SK-N-SH (cell line): ENCODE measurements around the gene FCMR. TPM values are rescaled to one million over a fixed set of nuclear protein-coding genes. Genes with fewer than 3 reads are reported as not detected.

Source experiments
- CTCF ChIA-PET: fragments of 300-600, 350-600 bp; formaldehyde crosslinking; extraction: SDS; loops from one replicate; lab custom pipeline; 2021; lab: Yijun Ruan, JAX
- POLR2A ChIA-PET: fragments of 350-600 bp; sonication (Branson Sonifier 250); formaldehyde crosslinking; extraction: SDS; loops from one replicate; lab custom pipeline; 2020; ENCODE audit warnings: antibody characterized with exemption, inconsistent platforms; lab: Yijun Ruan, JAX
- DNase-seq: peaks from one replicate; pipeline ENCODE4 v3.0.0; 2012
- H2AFZ ChIP-seq: fragments of 200-600 bp; sonication (generic); 2 replicates; pipeline ENCODE4 v1.8.1; 2016; ENCODE audit warnings: antibody characterized with exemption, mild to moderate bottlenecking, low read depth
- H3F3A ChIP-seq: fragments of 200-600 bp; sonication (generic); replicated peaks from 2 replicates; pipeline ENCODE3; 2016; ENCODE audit warnings: antibody characterized with exemption, mild to moderate bottlenecking; ENCODE audit not compliant: insufficient read depth
- H3K27ac ChIP-seq, 2 experiments: fragments of 200-500 bp in 1 of 2; fragments of 200-600 bp in 1 of 2; sonication (Bioruptor generic) in 1 of 2; sonication (generic), shearing (Covaris generic) in 1 of 2; 2 replicates each; pipeline versions ENCODE4 v1.5.1 to v1.6.1; 2014 to 2016; ENCODE audit warnings: low read depth in 2 of 2, inconsistent platforms in 1 of 2, low read length in 1 of 2, mild to moderate bottlenecking in 1 of 2, mixed read lengths in 1 of 2
- H3K27me3 ChIP-seq: fragments of 200-600 bp; sonication (generic), shearing (Covaris generic); 2 replicates; pipeline ENCODE4 v1.6.1; 2016; ENCODE audit warnings: mixed run types; ENCODE audit not compliant: insufficient read depth
- H3K36me3 ChIP-seq, 2 experiments: fragments of 200-500 bp in 1 of 2; fragments of 200-600 bp in 1 of 2; sonication (Bioruptor generic) in 1 of 2; sonication (generic) in 1 of 2; replicated peaks in 1 of 2; 2 replicates each; pipeline versions ENCODE3 to v1.5.1; 2014 to 2016; ENCODE audit warnings: low read length in 1 of 2, mild to moderate bottlenecking in 1 of 2; ENCODE audit not compliant: insufficient read depth in 2 of 2, control insufficient read depth in 1 of 2
- H3K4me1 ChIP-seq, 2 experiments: fragments of 200-500 bp in 1 of 2; fragments of 200-600 bp in 1 of 2; sonication (Bioruptor generic) in 1 of 2; sonication (generic), shearing (Covaris generic) in 1 of 2; 2 replicates each; pipeline versions ENCODE4 v1.5.1 to v1.6.1; 2014 to 2016; ENCODE audit warnings: low read depth in 1 of 2, low read length in 1 of 2, mixed run types in 1 of 2; ENCODE audit not compliant: insufficient read depth in 2 of 2, control insufficient read depth in 1 of 2
- H3K4me2 ChIP-seq: fragments of 200-600 bp; sonication (generic), shearing (Covaris generic); 2 replicates; pipeline ENCODE4 v1.6.1; 2017; ENCODE audit warnings: mixed run types
- H3K4me3 ChIP-seq, 2 experiments: fragments of 200-500 bp in 1 of 2; fragments of 200-600 bp in 1 of 2; sonication (Bioruptor generic) in 1 of 2; sonication (generic), shearing (Covaris generic) in 1 of 2; 2 replicates each; pipeline versions ENCODE4 v1.5.1 to v1.8.1; 2014 to 2016; ENCODE audit warnings: low read depth in 2 of 2, inconsistent platforms in 1 of 2, low read length in 1 of 2, mild to moderate bottlenecking in 1 of 2, mixed read lengths in 1 of 2, moderate library complexity in 1 of 2
- H3K79me2 ChIP-seq: fragments of 200-600 bp; sonication (generic); 2 replicates; pipeline ENCODE4 v1.8.1; 2017; ENCODE audit warnings: mild to moderate bottlenecking; ENCODE audit not compliant: insufficient read depth
- H3K9ac ChIP-seq: fragments of 200-600 bp; sonication (generic); 2 replicates; pipeline ENCODE4 v1.6.1; 2017; ENCODE audit warnings: mixed run types
- H3K9me2 ChIP-seq: fragments of 200-600 bp; sonication (generic); 2 replicates; pipeline ENCODE4 v1.6.1; 2017; ENCODE audit warnings: mixed run types
- H3K9me3 ChIP-seq: fragments of 200-600 bp; sonication (generic); 2 replicates; pipeline ENCODE4 v1.6.1; 2017; ENCODE audit warnings: mixed run types, mild to moderate bottlenecking, moderate library complexity
- H4K20me1 ChIP-seq: fragments of 200-600 bp; sonication (generic); 2 replicates; pipeline ENCODE4 v1.6.1; 2017; ENCODE audit warnings: mild to moderate bottlenecking, mixed run types; ENCODE audit not compliant: insufficient read depth
- CHD2 ChIP-seq: fragments of 150-350 bp; IDR thresholded peaks from 2 replicates; pipeline ENCODE4 v1.6.1; 2018; ENCODE audit warnings: low read length; ENCODE audit not compliant: partially characterized antibody
- ELF1 ChIP-seq: IDR thresholded peaks from 2 replicates; pipeline ENCODE4 v1.4.0; 2012
- EZH2phosphoT487 ChIP-seq: fragments of 200-600 bp; sonication (generic); IDR thresholded peaks from 2 replicates; pipeline ENCODE4 v1.6.1; 2017; ENCODE audit warnings: low read depth, mixed run types, mild to moderate bottlenecking, antibody characterized with exemption, moderate library complexity, borderline replicate concordance
- FOSL2 ChIP-seq: IDR thresholded peaks from 2 replicates; pipeline ENCODE4 v1.4.0; 2012; ENCODE audit warnings: low read depth, mild to moderate bottlenecking, moderate library complexity, borderline replicate concordance
- FOXJ3 ChIP-seq: sonication (generic); formaldehyde crosslinking; IDR thresholded peaks from 2 replicates; pipeline ENCODE4 v1.5.1; 2020; ENCODE audit warnings: mild to moderate bottlenecking, missing genetic modification reagents
- FOXM1 ChIP-seq: IDR thresholded peaks from 2 replicates; pipeline ENCODE4 v1.4.0; 2012; ENCODE audit warnings: low read depth, mild to moderate bottlenecking
- GABPA ChIP-seq: IDR thresholded peaks from 2 replicates; pipeline ENCODE4 v1.4.0; 2012; ENCODE audit warnings: low read depth, mild to moderate bottlenecking
- GATA2 ChIP-seq: sonication (generic); formaldehyde crosslinking; IDR thresholded peaks from 2 replicates; pipeline ENCODE4 v1.5.0; 2020; ENCODE audit warnings: mild to moderate bottlenecking, missing genetic modification reagents
- JUND ChIP-seq: IDR thresholded peaks from 2 replicates; pipeline ENCODE4 v1.4.0; 2012
- MEF2A ChIP-seq: IDR thresholded peaks from 2 replicates; pipeline ENCODE4 v1.4.0; 2012; ENCODE audit warnings: low read depth, borderline replicate concordance
- NFIC ChIP-seq: IDR thresholded peaks from 2 replicates; pipeline ENCODE4 v1.4.0; 2012; ENCODE audit warnings: borderline replicate concordance
- NRF1 ChIP-seq: IDR thresholded peaks from 2 replicates; pipeline ENCODE4 v1.6.1; 2012; ENCODE audit warnings: low read depth, mild to moderate bottlenecking, low read length
- POLR2AphosphoS5 ChIP-seq: IDR thresholded peaks from 2 replicates; pipeline ENCODE4 v1.6.1; 2012; ENCODE audit warnings: low read depth, low read length
- RAD21 ChIP-seq: IDR thresholded peaks from 2 replicates; pipeline ENCODE4 v1.6.1; 2012; ENCODE audit warnings: mild to moderate bottlenecking, low read length
- RCOR1 ChIP-seq: fragments of 150-350 bp; IDR thresholded peaks from 2 replicates; pipeline ENCODE4 v1.6.1; 2017; ENCODE audit warnings: antibody characterized with exemption, low read length
- SIN3A ChIP-seq: IDR thresholded peaks from 2 replicates; pipeline ENCODE4 v1.6.1; 2012; ENCODE audit warnings: low read depth, mild to moderate bottlenecking, low read length, moderate library complexity, borderline replicate concordance
- SMC3 ChIP-seq: IDR thresholded peaks from 2 replicates; pipeline ENCODE4 v1.6.1; 2012; ENCODE audit warnings: low read depth, low read length, improper control_type of control experiment
- TAF1 ChIP-seq: IDR thresholded peaks from 2 replicates; pipeline ENCODE4 v1.6.1; 2012; ENCODE audit warnings: low read depth, mild to moderate bottlenecking, low read length, moderate library complexity, borderline replicate concordance
- TCF12 ChIP-seq: IDR thresholded peaks from 2 replicates; pipeline ENCODE4 v1.4.0; 2012
- WGBS: methylation state at CpG from one replicate; pipeline ENCODE4 v1.1.6; 2017; ENCODE audit warnings: low lambda C conversion rate; 5-methylcytosine and 5-hydroxymethylcytosine counted together
- polyA plus RNA-seq, 3 experiments: library from polyadenylated mRNA; depleted of rRNA; stranded (reverse); fragments of >200 nt; gene quantifications; 2 replicates each; pipeline ENCODE4 v1.2.3, GENCODE V29; 2012
- TF ChIP-seq, protein P1 (sequence below): fragments of 200-600 bp; sonication (generic); IDR thresholded peaks from 2 replicates; pipeline ENCODE4 v1.6.1; 2017; ENCODE audit warnings: antibody characterized with exemption, mild to moderate bottlenecking, moderate library complexity
- TF ChIP-seq, protein P2 (sequence below): fragments of 150-350 bp; IDR thresholded peaks from 2 replicates; pipeline ENCODE4 v1.6.1; 2017; ENCODE audit warnings: antibody characterized with exemption, low read length, low read depth, borderline replicate concordance
- TF ChIP-seq, protein P3 (sequence below): IDR thresholded peaks from 2 replicates; pipeline ENCODE4 v1.4.0; 2012; ENCODE audit warnings: low read depth, borderline replicate concordance
- TF ChIP-seq, protein P4 (sequence below): IDR thresholded peaks from 2 replicates; pipeline ENCODE4; 2012
- TF ChIP-seq, protein P5 (sequence below): IDR thresholded peaks from 2 replicates; pipeline ENCODE4 v1.4.0; 2012; ENCODE audit warnings: low read depth

FCMR gene
- polyA plus RNA-seq, 1 of the 3 experiments (the other 2 are of a cell fraction) = 0.15 TPM

DNA sequence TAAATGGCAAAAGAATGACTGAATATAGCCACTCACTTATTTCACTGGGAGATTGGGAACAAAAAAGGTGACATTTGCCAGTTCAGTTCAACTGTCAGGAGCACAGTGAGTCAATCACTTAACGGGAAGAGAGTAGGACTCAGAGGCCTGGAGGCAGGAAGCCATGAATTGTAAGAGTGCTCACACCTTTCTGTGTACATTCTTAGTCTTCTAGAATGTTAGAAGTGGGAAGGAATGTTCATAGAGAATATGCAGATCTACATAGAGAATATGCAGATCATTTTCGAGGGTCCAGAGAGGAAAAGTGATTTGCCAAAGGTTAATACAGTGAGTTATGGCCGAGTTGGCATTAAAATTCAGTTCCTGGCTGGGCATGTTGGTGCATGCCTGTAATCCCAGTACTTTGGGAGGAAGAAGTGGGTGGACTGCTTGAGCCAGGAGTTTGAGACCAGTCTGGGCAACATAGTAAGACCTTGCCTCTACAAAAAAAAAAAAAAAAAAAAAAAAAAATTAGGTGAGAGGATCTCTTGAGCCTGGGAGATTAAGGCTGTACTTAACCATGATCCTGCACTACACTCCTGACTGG is 48.0 kb downstream of the FCMR start:
- POLR2A ChIA-PET = no interaction called here
- Histone ChIP-seq H3K27me3 (no peaks in the 10 kb centered on the region), H3K27ac (no peak overlapping the region), H3K9ac (no peak overlapping the region), H3K36me3 (no peaks in the 10 kb centered on the region), H3K4me3 (no peak overlapping the region), H4K20me1 (no peaks in the 10 kb centered on the region), H3K9me2 (no peaks in the 10 kb centered on the region), H3F3A (no peaks in the 10 kb centered on the region), H3K4me2 (no peak overlapping the region), H3K9me3 (no peaks in the 10 kb centered on the region; the same call in 1 of the 2 replicates), H3K4me1 (no peaks in the 10 kb centered on the region), H2AFZ (no peak overlapping the region), H3K79me2 (no peaks in the 10 kb centered on the region)
- DNase-seq = no peak
- WGBS = 35% methylated on average over 3 of the region's 3 CpGs
- TF ChIP-seq, protein P1, sequence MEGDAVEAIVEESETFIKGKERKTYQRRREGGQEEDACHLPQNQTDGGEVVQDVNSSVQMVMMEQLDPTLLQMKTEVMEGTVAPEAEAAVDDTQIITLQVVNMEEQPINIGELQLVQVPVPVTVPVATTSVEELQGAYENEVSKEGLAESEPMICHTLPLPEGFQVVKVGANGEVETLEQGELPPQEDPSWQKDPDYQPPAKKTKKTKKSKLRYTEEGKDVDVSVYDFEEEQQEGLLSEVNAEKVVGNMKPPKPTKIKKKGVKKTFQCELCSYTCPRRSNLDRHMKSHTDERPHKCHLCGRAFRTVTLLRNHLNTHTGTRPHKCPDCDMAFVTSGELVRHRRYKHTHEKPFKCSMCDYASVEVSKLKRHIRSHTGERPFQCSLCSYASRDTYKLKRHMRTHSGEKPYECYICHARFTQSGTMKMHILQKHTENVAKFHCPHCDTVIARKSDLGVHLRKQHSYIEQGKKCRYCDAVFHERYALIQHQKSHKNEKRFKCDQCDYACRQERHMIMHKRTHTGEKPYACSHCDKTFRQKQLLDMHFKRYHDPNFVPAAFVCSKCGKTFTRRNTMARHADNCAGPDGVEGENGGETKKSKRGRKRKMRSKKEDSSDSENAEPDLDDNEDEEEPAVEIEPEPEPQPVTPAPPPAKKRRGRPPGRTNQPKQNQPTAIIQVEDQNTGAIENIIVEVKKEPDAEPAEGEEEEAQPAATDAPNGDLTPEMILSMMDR = no peak
- TF ChIP-seq ELF1 = no peak
- TF ChIP-seq GATA2 (CRISPR knock-in tag) = no peak
- no peak for TF ChIP-seq POLR2AphosphoS5
- TF ChIP-seq SIN3A = no peak
- no peak for TF ChIP-seq NFIC
- no peak for TF ChIP-seq CHD2
- TF ChIP-seq TCF12 = no peak
- no peak for TF ChIP-seq RAD21
- TF ChIP-seq JUND = no peak
- no peak for TF ChIP-seq GABPA
- TF ChIP-seq SMC3 = no peak
- TF ChIP-seq TAF1 = no peak
- TF ChIP-seq, protein P2, sequence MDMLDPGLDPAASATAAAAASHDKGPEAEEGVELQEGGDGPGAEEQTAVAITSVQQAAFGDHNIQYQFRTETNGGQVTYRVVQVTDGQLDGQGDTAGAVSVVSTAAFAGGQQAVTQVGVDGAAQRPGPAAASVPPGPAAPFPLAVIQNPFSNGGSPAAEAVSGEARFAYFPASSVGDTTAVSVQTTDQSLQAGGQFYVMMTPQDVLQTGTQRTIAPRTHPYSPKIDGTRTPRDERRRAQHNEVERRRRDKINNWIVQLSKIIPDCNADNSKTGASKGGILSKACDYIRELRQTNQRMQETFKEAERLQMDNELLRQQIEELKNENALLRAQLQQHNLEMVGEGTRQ = no peak
- TF ChIP-seq, protein P3, sequence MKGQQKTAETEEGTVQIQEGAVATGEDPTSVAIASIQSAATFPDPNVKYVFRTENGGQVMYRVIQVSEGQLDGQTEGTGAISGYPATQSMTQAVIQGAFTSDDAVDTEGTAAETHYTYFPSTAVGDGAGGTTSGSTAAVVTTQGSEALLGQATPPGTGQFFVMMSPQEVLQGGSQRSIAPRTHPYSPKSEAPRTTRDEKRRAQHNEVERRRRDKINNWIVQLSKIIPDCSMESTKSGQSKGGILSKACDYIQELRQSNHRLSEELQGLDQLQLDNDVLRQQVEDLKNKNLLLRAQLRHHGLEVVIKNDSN = no peak
- no peak for TF ChIP-seq NRF1
- CTCF ChIA-PET = interaction anchor here (1.0 to 2.6 kb wide), 3 partner anchors 9 to 38 kb away, joined by 3 to 8 read pairs (median 4); partner anchors contain the start of gene IL20

DNA sequence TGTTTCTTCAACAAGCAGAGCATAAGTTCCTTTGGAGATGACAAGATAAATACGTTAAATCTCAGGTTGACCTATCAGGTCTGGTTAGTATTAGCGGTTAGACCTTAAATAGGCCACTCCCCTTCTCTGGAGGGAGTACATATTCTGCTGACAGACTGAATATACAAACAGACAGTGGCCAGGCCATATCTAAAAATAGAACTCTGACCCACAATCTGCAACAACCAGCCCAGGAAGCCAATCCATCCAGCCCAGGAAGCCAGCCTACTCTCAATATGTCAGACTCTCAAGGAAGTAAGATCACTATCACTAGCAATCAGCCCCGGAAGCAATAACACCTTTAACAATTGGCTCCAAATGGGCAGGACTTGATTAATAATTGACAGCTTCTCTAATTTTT is 49.6 kb downstream of the FCMR start:
- DNase-seq = no peak
- ChIA-PET POLR2A (no interaction called here), CTCF (interaction anchor here (0.9 to 2.6 kb wide), 5 partner anchors 12 to 208 kb away, joined by 3 to 8 read pairs (median 4); no protein-coding TSS in a partner anchor)
- Histone ChIP-seq H3K36me3 (no peaks in the 10 kb centered on the region), H3K27me3 (no peaks in the 10 kb centered on the region), H3K4me2 (no peak overlapping the region), H3K27ac (no peak overlapping the region), H3K79me2 (no peaks in the 10 kb centered on the region), H3K9me3 (no peaks in the 10 kb centered on the region), H3K9me2 (no peaks in the 10 kb centered on the region), H2AFZ (no peak overlapping the region), H3K4me1 (no peaks in the 10 kb centered on the region), H3K9ac (no peak overlapping the region), H3F3A (no peaks in the 10 kb centered on the region), H3K4me3 (no peak overlapping the region), H4K20me1 (no peaks in the 10 kb centered on the region)
- 46% methylated on average over 3 of the region's 3 CpGs for WGBS
- TF ChIP-seq, protein P4, sequence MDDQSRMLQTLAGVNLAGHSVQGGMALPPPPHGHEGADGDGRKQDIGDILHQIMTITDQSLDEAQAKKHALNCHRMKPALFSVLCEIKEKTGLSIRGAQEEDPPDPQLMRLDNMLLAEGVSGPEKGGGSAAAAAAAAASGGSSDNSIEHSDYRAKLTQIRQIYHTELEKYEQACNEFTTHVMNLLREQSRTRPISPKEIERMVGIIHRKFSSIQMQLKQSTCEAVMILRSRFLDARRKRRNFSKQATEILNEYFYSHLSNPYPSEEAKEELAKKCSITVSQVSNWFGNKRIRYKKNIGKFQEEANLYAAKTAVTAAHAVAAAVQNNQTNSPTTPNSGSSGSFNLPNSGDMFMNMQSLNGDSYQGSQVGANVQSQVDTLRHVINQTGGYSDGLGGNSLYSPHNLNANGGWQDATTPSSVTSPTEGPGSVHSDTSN = no peak
- TF ChIP-seq TAF1 = no peak
- TF ChIP-seq, protein P3 = no peak
- no peak for TF ChIP-seq EZH2phosphoT487
- no peak for TF ChIP-seq FOSL2
- no peak for TF ChIP-seq NFIC
- TF ChIP-seq MEF2A = no peak
- no peak for TF ChIP-seq JUND
- TF ChIP-seq FOXJ3 (CRISPR knock-in tag) = no peak
- TF ChIP-seq FOXM1 = no peak
- TF ChIP-seq, protein P5, sequence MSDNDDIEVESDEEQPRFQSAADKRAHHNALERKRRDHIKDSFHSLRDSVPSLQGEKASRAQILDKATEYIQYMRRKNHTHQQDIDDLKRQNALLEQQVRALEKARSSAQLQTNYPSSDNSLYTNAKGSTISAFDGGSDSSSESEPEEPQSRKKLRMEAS = no peak
- TF ChIP-seq SIN3A = no peak
- TF ChIP-seq SMC3 = no peak
- no peak for TF ChIP-seq RCOR1
- TF ChIP-seq RAD21 = no peak
